GM18498 (cell line): ENCODE data around the gene PPOX.

Experiments used
- ATAC-seq: cut with Tn5 transposase; IDR thresholded peaks from one replicate; pipeline ENCODE4 v1.9.1; 2021; ENCODE audit warnings: mild to moderate bottlenecking, moderate library complexity; ENCODE audit not compliant: unreplicated experiment

PPOX gene

GRCh38 chr1:161218301-161219077 lies 52.3 kb downstream of the PPOX start:
- ATAC-seq = no peak

GRCh38 chr1:161219078-161219892 lies 53.1 kb downstream of the PPOX start:
- ATAC-seq = no peak

DNA sequence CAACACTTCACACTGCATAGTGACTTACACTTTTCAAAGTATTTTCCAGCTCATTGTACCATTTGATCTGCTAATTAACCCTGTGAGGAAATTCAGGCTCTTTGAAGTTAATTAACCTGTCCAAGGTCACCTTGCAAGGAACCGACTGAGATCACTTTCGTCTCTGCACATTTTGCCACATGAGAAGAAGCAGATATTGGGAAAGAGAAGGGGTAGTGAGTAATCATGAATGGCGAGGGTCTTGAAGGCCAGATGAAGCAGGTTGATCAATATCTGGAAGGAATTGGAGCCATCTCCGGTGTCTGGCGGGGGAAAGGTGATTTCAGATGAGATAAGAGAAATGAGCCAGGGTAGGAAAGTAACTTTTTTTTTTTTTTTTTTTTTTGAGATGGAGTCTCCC lies 53.8 kb downstream of the PPOX start:
- ATAC-seq = no peak
